Posterior vena cava (tissue), 2 donors: ENCODE results near the gene NETO2. TPM values are rescaled to one million over a fixed set of nuclear protein-coding genes. Genes with fewer than 3 reads are reported as not detected.

ENCODE experiments used
- DNase-seq: peaks from one replicate; pipeline ENCODE4 v3.0.0-alpha.2; 2020; ENCODE audit warnings: low spot score
- intact Hi-C, 2 donors: fragments of 100-400 bp; cut with DNase I; formaldehyde crosslinking; loops; one replicate each; pipeline versions ENCODE4 v1.14.1 to v1.14.2; 2022 to 2023
- total RNA-seq, 2 donors: library from RNA; stranded (reverse); fragmentation: NEBNext Ultra II Directional; extraction: Animal tissue kit (Norgen Biotek cat#: 25700); gene quantifications; one replicate each; pipeline ENCODE4 v1.2.1, GENCODE V29; 2021
- donor health status: DM: yes; HTN: yes; CAD: no.
- donor health status: DM: yes; HTN: yes; CAD: no.

Gene NETO2
- total RNA-seq, 2 donors from 2014 or later: 1.3 to 2.6 TPM

DNA sequence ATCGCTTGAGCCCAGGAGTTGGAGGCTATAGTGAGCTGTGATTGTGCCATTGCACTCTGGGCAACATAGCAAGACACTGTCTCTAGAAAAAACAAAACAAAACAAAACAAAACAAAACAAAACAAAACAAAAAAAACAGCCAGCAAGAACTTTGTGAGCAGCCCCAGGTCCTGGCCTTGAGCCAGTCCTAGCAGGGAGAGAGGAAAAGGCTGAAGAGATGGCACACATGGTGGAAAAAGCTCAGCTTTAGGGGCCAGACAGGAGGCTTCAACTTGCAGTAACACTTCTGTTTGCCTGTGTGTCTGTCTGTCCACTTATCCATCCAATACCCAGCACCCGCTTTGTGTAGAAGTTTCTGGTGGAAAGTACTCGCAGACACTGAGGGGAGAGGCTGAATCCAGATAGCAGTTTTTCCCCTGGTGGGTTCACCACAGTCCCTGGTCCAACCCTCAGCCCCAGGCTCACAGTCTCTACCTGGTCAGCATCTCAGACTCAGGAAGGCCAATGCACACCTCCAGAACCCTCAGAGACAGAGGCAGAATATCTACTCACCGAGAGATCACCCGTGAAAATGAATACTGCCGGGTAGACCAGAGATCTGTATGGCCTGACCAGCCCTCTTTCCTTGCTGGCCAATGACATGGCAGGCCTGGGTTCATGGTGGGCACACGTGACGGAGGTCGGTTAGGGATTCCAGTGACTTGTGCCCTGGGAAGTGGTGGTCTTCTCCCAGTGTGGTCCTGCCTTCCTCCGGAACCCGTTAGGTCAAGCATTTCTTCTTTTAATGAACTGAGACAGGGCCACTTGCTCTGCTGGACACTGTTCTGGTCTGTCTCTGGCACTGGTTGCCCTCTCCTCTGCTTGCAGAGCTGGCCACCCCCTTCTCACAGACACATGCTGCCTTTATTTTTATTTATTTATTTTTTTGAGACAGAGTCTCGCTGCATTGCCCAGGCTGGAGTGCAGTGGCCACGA lies 90.8 kb downstream of the NETO2 start:
- intact Hi-C loops: no loop called here
- DNase-seq: peak; percentile 25

DNA sequence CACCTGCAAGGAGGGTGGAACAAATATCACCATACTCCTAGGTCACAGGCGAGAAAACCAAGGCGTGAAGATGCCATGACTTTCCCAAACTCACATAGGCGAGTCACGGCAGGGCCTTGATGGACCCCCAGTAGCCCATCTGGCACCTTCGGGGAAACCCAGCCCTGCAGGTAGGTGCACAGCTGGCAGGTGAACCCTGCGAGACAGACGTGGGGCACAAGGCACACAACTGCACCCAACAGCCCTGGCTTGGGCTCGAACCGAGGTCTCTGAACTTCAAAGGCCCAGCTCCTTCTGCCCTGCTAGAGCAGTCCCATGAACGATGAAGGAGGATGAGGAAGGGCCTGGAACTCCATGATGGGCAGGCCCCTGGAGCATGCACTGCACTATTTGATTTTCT lies 92.7 kb downstream of the NETO2 start:
- peak; percentile 72 for DNase-seq
- intact Hi-C loops: no loop called here

DNA sequence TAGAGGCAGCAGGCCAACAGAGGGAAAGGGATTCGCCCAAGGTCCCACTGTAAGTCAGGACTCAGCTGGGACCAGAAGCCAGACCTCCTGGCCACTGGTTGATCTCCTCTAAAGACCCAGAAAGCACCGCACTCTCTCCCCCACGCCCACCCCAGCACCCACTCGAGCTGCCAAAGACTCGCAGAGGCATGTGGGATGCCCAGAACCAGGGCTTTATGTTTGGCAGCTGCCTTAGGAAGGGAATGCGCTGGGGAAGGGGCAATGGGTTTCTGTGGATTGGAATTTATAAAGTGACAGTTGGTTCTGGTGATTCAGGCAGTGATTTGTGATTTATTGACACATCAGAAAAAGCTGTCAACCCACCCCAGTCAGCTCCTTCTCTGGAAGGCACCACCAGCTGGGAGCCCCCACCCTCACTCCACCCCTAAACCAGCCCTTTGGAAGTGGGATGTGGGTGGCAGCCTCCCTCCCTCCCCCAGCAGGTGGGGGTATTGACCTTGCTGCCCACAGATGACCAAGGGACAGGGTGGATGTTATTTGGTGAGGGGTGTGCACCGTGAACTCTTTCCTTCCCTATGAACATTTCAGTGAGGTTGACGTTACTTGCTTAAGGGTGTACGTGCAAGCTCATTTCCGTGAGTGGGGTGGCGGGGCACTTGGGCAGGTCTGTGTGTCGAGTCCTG lies 93.7 kb downstream of the NETO2 start:
- DNase-seq: peak; percentile 59
- intact Hi-C loops: no loop called here

DNA sequence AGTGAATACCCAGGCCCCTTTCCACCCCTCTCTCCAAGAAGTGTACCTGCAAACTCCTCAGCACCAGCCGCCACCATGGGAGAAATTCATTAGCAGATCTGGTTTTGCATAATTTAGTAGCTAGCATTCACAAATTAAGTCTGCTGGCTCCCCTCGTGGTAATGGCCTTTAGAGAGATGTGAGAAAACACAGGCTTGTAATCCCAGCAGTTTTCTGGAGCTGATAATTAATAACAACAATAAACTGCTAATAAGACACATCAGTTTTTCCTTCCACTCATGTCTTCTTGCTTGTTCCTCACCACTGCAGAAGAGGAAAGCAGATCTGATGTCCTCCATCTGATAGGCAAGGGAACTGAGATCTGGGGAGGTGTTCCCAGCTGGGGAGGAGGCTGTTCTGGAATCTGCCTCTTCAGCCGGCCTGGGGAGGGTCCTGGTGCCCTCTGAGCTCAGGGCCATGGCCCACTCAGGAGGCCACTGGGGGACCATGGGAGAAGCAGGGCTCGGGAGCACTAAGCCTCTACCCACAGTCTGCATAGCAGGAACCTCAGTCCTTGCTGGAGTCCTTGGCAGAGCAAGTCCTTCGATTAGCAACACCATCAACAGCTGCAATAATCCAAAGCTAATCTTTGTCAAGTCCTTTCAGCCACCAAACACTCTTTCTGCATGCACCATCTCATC lies 96.1 kb downstream of the NETO2 start:
- DNase-seq: peak; percentile 68
- intact Hi-C loops: no loop called here

DNA sequence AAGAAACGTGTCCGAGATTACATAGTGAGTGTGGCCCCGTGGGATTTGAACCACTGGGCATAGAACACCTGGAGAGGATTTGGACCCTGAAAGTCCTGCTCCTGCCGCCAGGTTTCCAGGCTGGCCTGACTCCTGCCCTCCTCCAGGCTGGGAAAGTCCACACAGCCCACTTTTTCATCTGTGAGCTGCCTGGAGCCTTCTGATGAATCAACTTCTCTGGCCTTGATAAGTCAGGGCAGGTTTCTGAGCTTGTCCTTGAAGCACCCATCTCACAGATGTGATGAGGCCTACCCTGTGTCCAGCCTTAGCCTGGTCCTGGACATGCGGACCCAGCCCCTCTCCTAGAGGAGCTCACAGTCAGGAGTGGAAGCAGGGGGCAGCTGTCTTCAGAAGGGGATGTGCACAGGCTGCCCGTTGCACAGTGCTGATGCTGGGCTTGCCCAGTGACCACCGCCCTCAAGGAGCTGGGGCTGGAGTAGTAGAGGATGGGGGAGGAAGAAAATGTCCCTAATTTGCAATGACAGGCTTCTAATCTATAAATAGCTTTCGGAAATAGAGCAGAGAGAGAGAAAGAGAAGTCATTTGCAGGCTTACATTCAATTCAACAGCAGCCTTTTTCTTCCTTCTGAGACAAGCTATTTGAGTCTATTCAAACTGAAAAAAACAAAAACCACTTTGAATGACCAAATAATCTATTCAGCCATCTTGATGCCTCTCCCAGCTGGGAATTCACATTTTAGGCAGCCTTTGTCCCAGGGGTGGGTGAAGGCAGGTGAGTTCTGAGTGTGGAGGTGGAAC lies 96.8 kb downstream of the NETO2 start:
- no peak for DNase-seq

DNA sequence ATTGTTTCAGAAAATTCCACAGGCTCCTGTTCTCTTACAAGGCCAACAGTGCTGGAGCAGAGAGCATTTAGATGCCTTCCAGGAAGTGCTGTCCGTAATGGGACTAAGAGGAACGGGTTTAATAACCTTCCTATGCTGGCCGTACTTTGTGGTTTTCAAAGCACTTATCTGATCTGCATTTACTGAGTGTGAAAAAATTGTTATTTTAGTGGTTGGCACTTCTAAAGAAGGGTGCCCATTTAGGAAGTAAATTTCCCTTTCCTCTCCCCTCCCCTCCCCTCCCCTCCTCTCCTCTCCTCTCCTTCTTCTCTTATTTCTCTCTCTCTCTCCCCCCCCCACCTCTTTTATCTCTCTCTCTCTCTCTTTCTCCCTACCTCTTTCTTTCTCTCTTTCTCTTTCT lies 98.3 kb downstream of the NETO2 start:
- intact Hi-C loops: no loop called here
- DNase-seq: no peak

More for the DNA sequence above, 96.8 kb downstream of the NETO2 start:
- intact Hi-C loops: no loop called here

DNA sequence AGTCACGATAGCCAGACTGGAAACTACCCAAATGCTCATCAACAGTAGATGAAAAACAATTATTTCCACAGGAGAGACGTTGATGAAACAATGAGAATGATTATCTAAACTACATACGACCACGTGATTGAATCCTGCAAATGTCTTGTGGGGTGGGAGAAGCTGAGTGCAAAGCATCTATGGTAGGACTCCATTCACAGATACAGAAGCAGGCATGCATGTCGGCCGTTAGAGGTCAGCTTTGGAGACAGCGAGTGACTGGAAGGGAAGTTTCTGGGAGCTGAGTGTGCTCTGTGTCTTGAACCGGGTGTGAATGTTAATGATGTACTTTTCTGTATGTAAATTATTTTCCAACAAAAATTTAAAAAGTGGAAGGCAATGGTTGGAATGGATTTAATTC lies 98.7 kb downstream of the NETO2 start:
- intact Hi-C loops: no loop called here
- DNase-seq: no peak

DNA sequence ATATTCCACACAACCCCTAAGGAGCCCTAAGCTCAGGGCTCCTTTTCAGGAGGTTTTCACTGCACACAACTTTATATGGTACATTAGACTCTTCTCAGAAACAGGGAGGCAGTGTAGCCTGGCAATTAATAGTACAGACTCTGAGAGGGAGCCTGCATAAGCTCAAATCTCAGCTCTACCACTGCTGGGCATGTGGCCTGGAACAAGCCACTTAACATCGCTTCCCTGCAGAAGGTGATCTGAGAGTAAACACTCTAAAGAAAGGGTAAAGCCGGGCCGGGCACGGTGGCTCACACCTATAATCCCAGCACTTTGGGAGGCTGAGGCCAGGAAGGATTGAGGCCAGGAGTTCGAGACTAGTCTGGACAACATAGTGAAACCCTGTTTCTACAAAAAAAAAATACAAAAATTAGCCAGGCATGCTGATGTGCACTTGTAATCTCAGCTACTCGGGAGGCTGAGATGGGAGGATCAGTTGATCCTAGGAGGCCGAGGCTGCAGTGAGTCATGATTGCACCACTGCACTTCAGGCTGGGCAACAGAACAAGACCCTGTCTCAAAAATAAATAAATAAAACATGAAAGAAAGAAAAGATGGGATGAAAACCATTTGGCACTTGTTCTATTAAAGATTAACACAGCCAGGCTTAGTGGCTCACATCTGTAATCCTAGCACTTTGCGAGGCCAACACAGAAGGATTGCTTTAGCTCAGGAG lies 99.6 kb downstream of the NETO2 start:
- DNase-seq: no peak
- intact Hi-C loops: no loop called here

DNA sequence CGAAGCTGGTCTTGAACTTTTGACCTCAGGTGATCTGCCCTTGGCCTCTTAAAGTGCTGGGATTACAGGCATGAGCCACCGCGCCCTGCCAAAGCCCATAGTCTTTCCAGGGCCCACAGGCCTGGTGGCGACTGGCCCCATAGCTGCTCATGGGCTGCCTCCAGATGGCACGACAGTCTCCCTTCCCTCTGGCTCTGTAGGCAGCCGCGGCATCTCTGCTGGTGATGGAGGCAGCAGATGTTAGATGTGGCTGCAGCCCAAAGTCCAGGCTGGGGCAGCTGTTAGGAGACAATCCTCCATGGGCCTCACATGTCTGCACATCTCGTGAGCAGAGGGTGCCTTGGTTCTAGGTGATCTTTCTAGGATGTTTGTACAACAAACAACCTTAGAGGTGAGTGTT lies 100.5 kb downstream of the NETO2 start:
- intact Hi-C loops: no loop called here
- no peak for DNase-seq

DNA sequence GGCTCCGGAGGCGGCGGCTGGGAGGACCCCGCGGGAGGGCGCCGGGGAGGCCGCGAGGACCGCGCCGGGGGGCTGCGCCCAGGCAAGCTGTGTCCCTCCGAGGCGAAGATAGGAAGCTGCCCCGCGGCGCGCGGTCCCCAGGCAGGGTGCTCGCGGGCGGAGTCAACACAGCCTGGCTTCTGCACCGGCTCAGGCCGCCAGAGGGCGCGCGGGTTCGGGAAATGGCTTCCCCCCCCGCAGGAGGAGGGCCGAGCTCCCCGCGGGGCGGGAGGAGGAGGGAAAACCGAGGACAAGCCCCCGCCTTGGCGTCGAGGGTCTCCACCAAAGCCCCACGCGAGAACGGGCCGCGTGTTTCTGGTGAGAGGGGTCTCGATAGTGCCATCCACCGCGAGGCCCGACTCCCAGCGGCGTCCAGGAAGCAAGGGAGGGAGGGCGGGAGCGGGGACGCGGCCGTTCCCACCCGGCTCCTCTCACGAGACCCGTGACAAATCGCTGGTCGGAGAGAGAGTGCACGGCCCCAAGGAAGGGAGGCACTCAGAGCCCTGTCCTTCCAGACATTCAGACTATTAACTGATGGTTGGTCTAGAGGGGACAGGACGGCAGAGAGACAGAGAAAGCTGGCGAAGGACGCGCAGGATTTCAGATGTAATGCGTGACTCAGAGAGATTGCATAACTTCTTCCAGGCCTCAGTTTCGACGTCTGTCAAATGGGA lies 105.8 kb downstream of the NETO2 start:
- intact Hi-C loops: loop anchor here in 1 of 2 donors (10.0 kb wide), 1 partner anchor 1127 kb away; no protein-coding TSS in a partner anchor
- DNase-seq: peak; percentile 96

DNA sequence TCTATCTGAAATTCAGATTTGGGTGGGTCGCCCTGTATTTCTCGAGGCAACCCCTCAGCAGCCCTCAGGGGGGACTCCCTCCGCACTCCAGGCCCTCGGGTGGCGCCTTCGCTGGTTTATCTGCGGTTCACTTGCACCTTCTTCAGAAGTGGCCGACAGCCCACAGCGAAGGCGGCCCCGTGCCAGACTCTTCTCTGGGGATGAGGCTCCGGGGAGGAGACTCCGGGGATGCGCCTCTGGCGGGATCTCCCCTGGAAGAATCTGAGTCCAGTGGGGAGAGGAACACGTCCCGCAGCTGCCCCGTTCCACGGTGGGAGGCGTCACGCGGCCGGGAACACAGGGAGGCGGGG lies 106.4 kb downstream of the NETO2 start:
- peak; percentile 83 for DNase-seq

DNA sequence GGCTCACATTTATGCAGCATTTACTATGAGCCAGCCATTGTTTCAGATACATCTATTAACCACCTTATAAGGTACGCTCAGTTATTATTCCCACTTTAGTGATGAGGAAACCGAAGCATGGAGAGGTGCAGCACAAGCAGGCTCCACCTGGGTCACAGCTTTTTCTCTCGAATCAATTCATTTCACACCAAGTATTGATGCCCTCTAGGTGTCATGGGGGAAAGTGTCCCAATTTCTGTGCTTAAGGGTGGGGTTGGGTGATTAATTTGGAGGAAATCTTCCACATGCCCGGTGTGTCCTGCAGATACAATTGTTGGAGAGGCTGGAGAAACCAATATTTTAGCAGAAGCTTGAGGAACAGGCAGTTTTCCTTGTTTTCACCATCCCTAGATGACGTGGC lies 107.5 kb downstream of the NETO2 start:
- intact Hi-C loops: loop anchor here in 1 of 2 donors (10.0 kb wide), 1 partner anchor 1129 kb away; no protein-coding TSS in a partner anchor
- no peak for DNase-seq

More for the DNA sequence above, 106.4 kb downstream of the NETO2 start:
- intact Hi-C loops: loop anchor here in 1 of 2 donors (10.0 kb wide), 1 partner anchor 1127 kb away; no protein-coding TSS in a partner anchor

DNA sequence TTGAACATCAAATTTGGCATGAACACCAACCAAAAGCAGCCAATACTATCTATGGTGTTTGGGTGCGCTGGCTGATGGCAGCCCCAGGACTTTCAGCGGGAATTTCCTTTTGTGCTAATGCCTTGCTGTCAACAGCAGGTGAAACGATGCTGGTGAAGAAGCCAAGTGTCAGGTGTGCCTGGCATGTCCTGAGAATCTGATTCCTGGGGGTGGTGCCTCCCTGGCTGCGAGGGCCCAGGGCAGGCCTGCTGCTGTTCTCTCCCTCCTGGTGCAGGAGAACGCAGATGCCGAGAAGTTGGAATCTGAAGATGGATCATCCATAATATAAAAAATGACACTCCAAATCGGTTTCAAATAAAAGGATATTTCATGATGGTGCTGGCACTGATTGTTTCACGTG lies 108.3 kb downstream of the NETO2 start:
- intact Hi-C loops: loop anchor here in 1 of 2 donors (10.0 kb wide), 1 partner anchor 1129 kb away; no protein-coding TSS in a partner anchor
- DNase-seq: peak; percentile 62

DNA sequence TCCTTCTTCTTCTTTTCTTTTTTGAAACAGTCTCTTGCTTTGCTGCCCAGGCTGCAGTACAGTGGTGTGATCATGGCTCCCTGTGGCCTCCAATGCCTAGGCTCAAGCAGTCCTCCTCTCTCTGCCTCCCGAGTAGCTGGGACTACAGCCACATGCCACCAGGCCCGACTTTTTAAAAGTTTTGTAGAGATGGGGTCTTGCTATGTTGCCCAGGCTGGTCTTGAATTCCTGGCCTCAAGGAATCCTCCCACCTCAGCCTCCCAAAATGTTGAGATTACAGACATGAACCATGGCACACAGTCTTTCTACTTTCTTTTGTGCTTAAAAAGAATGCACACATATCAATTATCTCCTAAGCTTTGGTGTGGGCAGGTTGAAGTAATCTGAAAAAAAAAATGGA lies 109.3 kb downstream of the NETO2 start:
- DNase-seq: peak; percentile 30
- intact Hi-C loops: loop anchor here in 1 of 2 donors (10.0 kb wide), 1 partner anchor 1130 kb away; no protein-coding TSS in a partner anchor

DNA sequence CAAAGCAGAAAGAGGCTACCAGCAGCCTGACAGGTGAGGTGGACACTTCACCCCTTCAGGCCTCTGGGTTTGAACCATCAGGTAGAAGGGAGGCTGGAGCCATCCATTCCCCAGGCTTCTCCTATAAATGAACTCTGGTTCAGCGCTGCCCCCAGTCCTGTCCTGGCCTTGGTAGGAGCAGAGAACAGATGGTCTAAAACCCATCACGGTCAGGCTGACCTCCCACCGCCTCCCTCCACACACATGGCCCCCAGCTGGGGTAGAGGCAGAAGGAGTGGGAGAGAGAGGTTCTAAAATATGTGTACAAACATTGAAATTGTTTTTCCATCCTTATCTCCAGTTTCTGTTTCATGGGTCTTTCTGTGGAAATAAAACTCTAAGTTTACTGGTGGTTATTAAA lies 110.6 kb downstream of the NETO2 start:
- DNase-seq: peak; percentile 5
- intact Hi-C loops: loop anchor here in 1 of 2 donors (10.0 kb wide), 1 partner anchor 1132 kb away; no protein-coding TSS in a partner anchor

DNA sequence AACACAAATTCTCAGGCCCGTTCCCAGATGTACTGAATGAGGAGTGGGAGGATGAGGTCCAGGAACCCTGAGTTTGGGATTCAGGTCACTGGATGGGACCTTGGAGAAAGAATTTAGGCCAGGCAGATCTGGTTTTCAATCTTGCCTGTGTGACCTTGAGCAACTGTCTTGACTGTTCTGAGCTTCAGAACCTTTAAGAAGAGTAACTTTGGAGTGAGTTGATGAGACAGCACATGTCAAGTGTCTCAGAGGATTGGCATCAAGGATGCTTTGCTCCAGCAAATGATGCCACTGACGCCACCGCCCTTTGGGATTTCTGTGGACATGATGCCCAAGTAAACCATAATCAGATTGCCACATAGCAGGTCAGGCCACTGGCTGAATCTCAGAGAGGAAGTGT lies 114.0 kb downstream of the NETO2 start:
- DNase-seq: no peak
- intact Hi-C loops: loop anchor here in 1 of 2 donors (10.0 kb wide), 1 partner anchor 1135 kb away; no protein-coding TSS in a partner anchor

DNA sequence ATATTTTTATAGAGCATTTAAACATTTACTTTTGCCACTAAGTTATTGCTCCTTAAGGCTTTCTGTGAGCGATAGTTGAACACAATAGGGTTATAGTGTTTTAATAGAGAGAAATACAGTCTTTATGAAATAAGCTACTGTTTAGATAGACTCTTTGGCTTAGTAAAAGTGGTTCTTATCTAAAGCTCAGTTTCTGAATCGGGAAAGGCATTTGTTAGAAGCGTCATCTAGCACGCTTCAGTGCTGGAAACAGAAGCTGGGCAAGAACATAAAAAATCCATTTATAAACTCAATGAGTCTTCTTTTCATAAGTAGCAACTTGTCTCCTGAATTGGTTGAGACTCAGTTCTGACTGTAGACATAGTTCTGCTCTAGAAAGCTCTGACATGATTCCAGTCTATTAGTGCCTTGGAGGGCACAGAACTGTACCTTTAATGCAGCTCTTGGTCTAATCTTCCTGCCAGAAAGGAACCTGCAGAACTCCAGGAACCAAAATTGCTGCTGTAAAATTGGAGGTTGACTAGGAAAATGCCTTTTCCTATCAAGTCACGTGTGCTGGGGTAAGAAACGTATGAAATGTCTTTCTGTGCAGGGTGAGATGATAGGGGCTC lies 114.9 kb downstream of the NETO2 start:
- DNase-seq: no peak
- intact Hi-C loops: no loop called here
